Activated naive CD4-positive, alpha-beta T cell treated with anti-CD3 and anti-CD28 coated beads for 36 hours (primary cell): Measurements from ENCODE around the gene FAM78A. TPM values are rescaled to one million over a fixed set of nuclear protein-coding genes. Genes with fewer than 3 reads are reported as not detected.

Experiments
- CTCF ChIA-PET: fragments of 350-600 bp; sonication (Branson Sonifier 250); formaldehyde crosslinking; loops from one replicate; lab custom pipeline; 2021; ENCODE audit warnings: antibody characterized with exemption; lab: Charles Lee
- DNase-seq: peaks from one replicate; pipeline ENCODE4 v3.0.0-alpha.2; 2020
- H3K27ac Mint-ChIP-seq: one replicate; pipeline ENCODE4 v1.8.0; 2021; ENCODE audit warnings: mild to moderate bottlenecking, mixed read lengths
- H3K27me3 Mint-ChIP-seq: one replicate; pipeline ENCODE4 v1.8.0; 2021; ENCODE audit warnings: low read depth, mixed read lengths
- H3K36me3 Mint-ChIP-seq: one replicate; pipeline ENCODE4 v1.8.0; 2021; ENCODE audit warnings: low read depth, mixed read lengths
- H3K4me1 Mint-ChIP-seq: one replicate; pipeline ENCODE4 v1.8.0; 2021; ENCODE audit warnings: low read depth, mixed read lengths
- H3K4me3 Mint-ChIP-seq: one replicate; pipeline ENCODE4 v1.8.0; 2021; ENCODE audit warnings: mild to moderate bottlenecking, moderate library complexity, mixed read lengths
- H3K9me3 Mint-ChIP-seq: one replicate; pipeline ENCODE4 v1.8.0; 2021; ENCODE audit warnings: mixed read lengths
- intact Hi-C: fragments of 100-400 bp; cut with micrococcal nuclease; formaldehyde crosslinking; loops from one replicate; pipeline ENCODE4 v1.15.1; 2023
- total RNA-seq, 2 experiments: library from RNA; stranded (reverse); gene quantifications; one replicate each; pipeline ENCODE4 v1.2.3, GENCODE V29; 2021

Gene FAM78A
- total RNA-seq, 2 experiments from 2014 or later, result 24.1 to 24.7 TPM

DNA sequence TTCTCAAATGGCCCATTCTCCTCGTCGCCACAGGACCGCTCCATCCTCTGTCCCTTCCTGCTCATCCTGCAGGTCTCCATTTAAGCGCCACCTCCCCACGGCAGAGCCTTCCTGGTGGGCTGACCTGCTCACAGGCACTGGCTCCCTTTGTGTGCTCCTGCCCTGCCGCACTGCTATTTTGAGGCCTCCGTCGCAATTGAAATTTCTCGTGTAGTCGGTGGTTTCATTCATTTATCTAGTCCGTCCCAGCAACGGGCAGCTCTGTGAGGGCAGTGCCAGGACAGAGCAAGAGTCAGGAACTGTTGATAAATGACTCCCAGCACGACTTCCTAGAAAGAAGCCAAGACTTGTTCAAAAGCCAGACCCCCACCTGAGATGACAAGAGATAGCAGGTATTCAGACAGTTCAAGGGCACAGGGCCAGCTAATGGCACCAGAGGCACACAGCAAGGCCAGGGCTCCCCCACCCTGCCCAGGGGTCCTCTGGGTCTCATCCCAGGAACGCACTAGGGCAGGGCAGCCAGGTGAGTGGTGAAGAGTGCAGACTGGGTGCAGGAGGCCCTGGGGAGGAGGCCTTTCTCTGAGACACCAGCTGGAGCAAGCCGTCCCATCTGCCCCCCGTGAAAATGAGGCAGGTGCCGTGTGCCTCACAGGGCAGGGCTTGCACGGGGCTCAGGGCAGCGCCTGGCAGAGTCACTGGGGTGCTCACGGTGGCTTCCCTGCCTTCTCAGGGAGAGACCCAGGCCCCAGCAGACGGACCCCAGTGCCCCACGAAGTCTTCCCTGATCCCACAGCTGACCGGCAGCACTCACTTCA lies 36.9 kb downstream of the FAM78A start:
- H3K27me3 Mint-ChIP-seq, result no peaks in the 10 kb centered on the region
- H3K36me3 Mint-ChIP-seq, result peaks cover 5% of the 10 kb centered on the region
- CTCF ChIA-PET, result interaction anchor here (0.6 to 2.2 kb wide), 4 partner anchors 17 to 97 kb away, joined by 3 to 10 read pairs (median 6); no protein-coding TSS in a partner anchor
- H3K4me1 Mint-ChIP-seq, result peaks cover 22% of the 10 kb centered on the region
- intact Hi-C loops, result loop anchor here (5.0 kb wide), 1 partner anchor 98 kb away; no protein-coding TSS in a partner anchor
- no peak overlapping the region for H3K27ac Mint-ChIP-seq
- H3K9me3 Mint-ChIP-seq, result peaks cover 3% of the 10 kb centered on the region
- DNase-seq, result no peak
- peak overlapping the region; percentile 3 for H3K4me3 Mint-ChIP-seq

DNA sequence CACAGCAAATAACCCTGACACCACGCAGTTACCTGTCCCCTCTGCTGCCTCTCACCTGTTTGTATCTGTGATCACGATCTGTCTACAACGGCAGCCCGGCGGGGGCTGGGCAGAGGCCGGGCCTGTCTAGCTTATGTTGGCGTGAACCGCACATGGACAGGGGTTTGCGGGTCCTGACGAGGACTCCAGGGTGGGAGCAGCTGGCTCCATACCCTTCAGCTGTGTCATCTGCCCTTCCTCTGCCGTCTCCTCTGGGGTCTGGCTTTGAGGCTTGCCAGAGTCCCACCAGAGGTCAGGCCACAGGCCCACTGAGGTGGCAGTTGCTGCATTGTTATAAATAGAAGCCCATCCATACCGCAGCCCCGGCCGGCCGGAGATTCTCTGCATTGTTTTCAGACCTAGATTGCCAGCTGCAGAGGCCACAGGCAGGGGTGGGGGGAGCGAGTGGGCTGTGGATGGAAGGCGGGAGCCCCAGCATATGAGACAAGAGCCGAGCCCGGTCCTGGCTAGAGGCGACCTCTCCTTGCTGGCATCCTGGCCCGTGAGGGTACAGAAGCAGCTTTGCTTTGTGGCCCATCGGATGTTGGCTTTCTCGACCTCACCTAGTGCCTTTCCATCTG lies 37.8 kb downstream of the FAM78A start:
- CTCF ChIA-PET, result interaction anchor here (1.0 to 2.2 kb wide), 5 partner anchors 18 to 98 kb away, joined by 3 to 10 read pairs (median 3); no protein-coding TSS in a partner anchor
- peaks cover 31% of the 10 kb centered on the region for H3K4me1 Mint-ChIP-seq
- peak overlapping the region; percentile 66 for H3K4me3 Mint-ChIP-seq
- H3K9me3 Mint-ChIP-seq, result peaks cover 3% of the 10 kb centered on the region
- H3K36me3 Mint-ChIP-seq, result peaks cover 12% of the 10 kb centered on the region
- no peak for DNase-seq
- no peaks in the 10 kb centered on the region for H3K27me3 Mint-ChIP-seq
- peak overlapping the region; percentile 95 for H3K27ac Mint-ChIP-seq
- intact Hi-C loops, result loop anchor here (1.0 to 5.0 kb wide), 4 partner anchors 14 to 99 kb away; no protein-coding TSS in a partner anchor

DNA sequence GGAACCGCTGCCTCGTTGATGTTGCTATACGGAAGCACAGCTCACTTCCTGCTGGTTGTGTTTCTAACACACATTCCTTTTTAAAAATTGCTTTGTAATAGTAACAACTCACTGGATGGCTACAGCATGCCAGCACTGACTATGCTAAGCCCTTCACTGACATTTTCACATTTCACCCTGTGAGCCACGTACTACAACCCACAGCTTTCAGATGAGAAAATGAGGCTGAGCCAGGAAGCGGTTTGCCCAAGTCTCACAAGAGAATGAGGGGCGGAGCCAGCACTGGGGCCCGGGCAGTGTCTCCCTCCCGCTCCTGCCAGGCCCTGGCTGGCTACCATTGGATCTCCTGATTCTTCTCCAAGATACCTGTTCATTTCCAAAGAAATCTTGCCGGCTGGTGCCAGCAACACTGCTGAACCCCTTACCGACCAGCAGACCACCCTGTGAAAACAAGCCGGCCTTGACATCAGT lies 38.3 kb downstream of the FAM78A start:
- peaks cover 2% of the 10 kb centered on the region for H3K9me3 Mint-ChIP-seq
- peaks cover 15% of the 10 kb centered on the region for H3K36me3 Mint-ChIP-seq
- H3K4me1 Mint-ChIP-seq, result peaks cover 34% of the 10 kb centered on the region
- CTCF ChIA-PET, result interaction anchor here (1.0 to 2.2 kb wide), 5 partner anchors 19 to 99 kb away, joined by 3 to 10 read pairs (median 3); no protein-coding TSS in a partner anchor
- H3K27ac Mint-ChIP-seq, result peak overlapping the region; percentile 95
- no peaks in the 10 kb centered on the region for H3K27me3 Mint-ChIP-seq
- intact Hi-C loops, result loop anchor here (1.0 to 5.0 kb wide), 4 partner anchors 14 to 99 kb away; no protein-coding TSS in a partner anchor
- peak overlapping the region; percentile 66 for H3K4me3 Mint-ChIP-seq
- DNase-seq, result peak; percentile 95

DNA sequence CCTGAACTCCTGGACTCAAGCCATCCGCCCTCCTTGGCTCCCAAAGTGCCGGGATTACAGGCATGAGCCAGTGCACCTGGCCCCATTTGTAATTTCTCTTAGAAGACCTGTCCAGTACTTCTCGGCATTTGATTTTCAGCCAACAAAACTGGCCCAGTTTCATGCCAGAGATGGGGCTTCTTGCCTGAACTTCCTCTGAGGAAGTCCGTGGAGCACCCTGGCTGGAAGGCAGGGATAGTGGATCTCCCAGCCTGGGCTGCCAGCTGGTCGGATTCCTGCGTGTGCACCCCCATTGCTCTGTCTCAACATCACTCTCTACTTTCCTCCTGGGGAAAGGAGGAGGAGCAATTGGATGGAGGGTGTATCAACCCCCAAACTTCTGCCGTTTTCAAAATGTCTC lies 39.0 kb downstream of the FAM78A start:
- Mint-ChIP-seq H3K9me3 (no peaks in the 10 kb centered on the region), H3K4me1 (peaks cover 34% of the 10 kb centered on the region), H3K4me3 (peak overlapping the region; percentile 15), H3K27ac (peak overlapping the region; percentile 95), H3K36me3 (peaks cover 17% of the 10 kb centered on the region), H3K27me3 (no peaks in the 10 kb centered on the region)
- no peak for DNase-seq
- CTCF ChIA-PET, result interaction anchor here (2.0 to 2.2 kb wide), 2 partner anchors 19 to 99 kb away, joined by 8 to 10 read pairs; no protein-coding TSS in a partner anchor
- intact Hi-C loops, result loop anchor here (5.0 kb wide), 1 partner anchor 100 kb away; no protein-coding TSS in a partner anchor

DNA sequence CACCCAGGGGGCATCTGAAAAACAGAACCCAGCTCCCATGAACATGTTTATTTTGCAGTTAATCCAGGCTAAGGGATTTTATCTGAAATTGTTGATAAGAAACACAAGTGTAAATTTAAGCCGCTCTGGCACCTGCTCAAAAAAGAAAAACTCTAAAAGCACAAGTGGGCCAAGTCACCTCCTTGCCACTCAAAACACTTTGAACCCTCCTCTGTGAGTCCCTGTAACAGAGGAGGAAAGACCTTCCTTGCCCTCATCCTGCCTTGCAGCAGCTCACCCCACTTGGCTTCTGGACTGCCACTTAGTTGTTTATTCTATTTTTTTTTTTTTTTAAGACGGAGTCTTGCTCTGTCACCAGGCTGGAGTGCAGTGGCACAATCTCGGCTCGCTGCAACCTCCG lies 39.5 kb downstream of the FAM78A start:
- Mint-ChIP-seq H3K9me3 (no peaks in the 10 kb centered on the region), H3K27ac (no peak overlapping the region), H3K4me1 (peaks cover 34% of the 10 kb centered on the region), H3K4me3 (no peak overlapping the region), H3K27me3 (no peaks in the 10 kb centered on the region), H3K36me3 (peaks cover 18% of the 10 kb centered on the region)
- no peak for DNase-seq
- intact Hi-C loops, result loop anchor here (5.0 kb wide), 1 partner anchor 101 kb away; no protein-coding TSS in a partner anchor
- CTCF ChIA-PET, result interaction anchor here (0.6 kb wide), 1 partner anchor 73 kb away, joined by 3 read pairs; no protein-coding TSS in a partner anchor

DNA sequence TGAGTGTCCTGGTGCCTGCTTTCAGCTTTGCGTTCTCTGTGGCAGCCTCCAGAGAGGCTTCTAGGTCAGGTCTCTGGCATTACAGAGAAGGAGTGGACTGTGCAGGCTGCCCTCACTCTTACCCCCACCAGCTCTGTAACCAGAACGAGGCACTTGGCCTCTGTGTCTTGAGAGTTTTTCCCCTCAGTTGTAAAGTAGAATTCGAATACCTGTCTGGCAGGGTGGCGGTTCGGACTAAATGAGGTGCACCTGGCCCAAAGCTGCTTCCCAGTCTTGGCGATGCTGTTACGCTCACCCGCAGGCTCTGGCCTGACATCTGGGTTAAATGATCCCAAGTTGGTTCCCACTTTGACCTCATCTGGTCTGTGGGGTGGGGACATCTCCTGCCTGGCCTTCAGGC lies 40.1 kb downstream of the FAM78A start:
- no peaks in the 10 kb centered on the region for H3K9me3 Mint-ChIP-seq
- H3K27me3 Mint-ChIP-seq, result no peaks in the 10 kb centered on the region
- peaks cover 34% of the 10 kb centered on the region for H3K4me1 Mint-ChIP-seq
- no peak for DNase-seq
- CTCF ChIA-PET, result interaction anchor here (0.6 kb wide), 1 partner anchor 72 kb away, joined by 3 read pairs; no protein-coding TSS in a partner anchor
- H3K27ac Mint-ChIP-seq, result no peak overlapping the region
- no peak overlapping the region for H3K4me3 Mint-ChIP-seq
- intact Hi-C loops, result loop anchor here (5.0 kb wide), 1 partner anchor 101 kb away; no protein-coding TSS in a partner anchor
- peaks cover 20% of the 10 kb centered on the region for H3K36me3 Mint-ChIP-seq

DNA sequence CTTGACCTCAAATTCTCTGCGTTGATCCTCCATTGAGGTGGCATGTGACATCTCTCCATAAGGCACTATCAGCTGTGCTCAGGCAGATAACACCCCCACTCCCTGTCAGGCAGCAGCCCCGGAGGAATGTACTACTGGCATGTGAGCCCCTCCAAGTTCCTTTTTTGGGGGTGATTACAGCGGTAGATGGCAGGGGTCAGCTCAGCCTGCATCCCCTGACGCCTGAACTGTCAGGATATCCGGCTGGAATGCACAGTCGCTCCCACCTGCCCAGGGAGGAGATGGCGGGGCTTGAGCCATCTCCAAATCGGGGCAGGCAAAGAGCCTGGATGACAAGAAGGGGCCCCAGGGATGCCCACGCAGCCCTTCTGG lies 40.8 kb downstream of the FAM78A start:
- Mint-ChIP-seq H3K27me3 (no peaks in the 10 kb centered on the region), H3K4me3 (no peak overlapping the region), H3K27ac (no peak overlapping the region), H3K4me1 (peaks cover 34% of the 10 kb centered on the region), H3K9me3 (no peaks in the 10 kb centered on the region), H3K36me3 (peaks cover 20% of the 10 kb centered on the region)
- CTCF ChIA-PET, result interaction anchor here (0.8 kb wide), 1 partner anchor 16 kb away, joined by 3 read pairs; no protein-coding TSS in a partner anchor
- no peak for DNase-seq
- intact Hi-C loops, result loop anchor here (5.0 kb wide), 1 partner anchor 102 kb away; no protein-coding TSS in a partner anchor

DNA sequence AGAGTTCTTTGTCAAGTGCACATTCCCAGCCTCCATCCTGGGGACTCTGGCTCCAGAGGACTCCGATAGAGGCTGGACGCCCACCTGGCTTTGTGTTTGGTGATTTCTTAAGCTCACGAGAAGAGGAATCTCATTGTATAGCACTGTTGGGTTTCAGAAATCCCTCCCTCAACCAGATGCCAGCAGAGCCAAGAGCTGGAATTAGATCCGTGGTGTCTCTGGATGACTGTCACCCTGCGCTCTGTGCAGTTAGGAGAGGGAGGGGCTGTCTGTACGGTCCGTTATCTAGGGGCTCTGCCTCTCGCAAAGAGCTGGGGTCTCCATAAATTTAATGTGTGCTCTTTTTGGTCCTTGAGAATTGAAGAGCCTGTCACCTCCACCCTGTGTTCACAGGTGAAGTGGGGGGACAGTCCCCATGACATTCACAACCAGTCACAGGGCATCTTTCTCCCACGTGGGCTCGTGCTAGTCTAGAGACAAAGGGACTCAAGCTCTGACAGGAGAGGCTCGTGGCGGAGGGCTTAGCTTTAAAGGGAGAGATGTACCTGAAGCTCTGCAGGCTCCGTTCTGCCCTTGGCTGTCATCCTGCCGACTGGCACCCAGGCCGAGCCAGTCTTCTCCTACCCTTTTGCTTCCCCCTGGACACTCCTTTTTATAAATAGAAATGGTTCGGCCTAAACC lies 41.4 kb downstream of the FAM78A start:
- H3K27me3 Mint-ChIP-seq, result no peaks in the 10 kb centered on the region
- H3K27ac Mint-ChIP-seq, result no peak overlapping the region
- CTCF ChIA-PET, result interaction anchor here (0.8 kb wide), 1 partner anchor 16 kb away, joined by 3 read pairs; no protein-coding TSS in a partner anchor
- H3K36me3 Mint-ChIP-seq, result peaks cover 24% of the 10 kb centered on the region
- peaks cover 34% of the 10 kb centered on the region for H3K4me1 Mint-ChIP-seq
- intact Hi-C loops, result loop anchor here (5.0 kb wide), 1 partner anchor 102 kb away; no protein-coding TSS in a partner anchor
- H3K9me3 Mint-ChIP-seq, result no peaks in the 10 kb centered on the region
- no peak for DNase-seq
- H3K4me3 Mint-ChIP-seq, result no peak overlapping the region

DNA sequence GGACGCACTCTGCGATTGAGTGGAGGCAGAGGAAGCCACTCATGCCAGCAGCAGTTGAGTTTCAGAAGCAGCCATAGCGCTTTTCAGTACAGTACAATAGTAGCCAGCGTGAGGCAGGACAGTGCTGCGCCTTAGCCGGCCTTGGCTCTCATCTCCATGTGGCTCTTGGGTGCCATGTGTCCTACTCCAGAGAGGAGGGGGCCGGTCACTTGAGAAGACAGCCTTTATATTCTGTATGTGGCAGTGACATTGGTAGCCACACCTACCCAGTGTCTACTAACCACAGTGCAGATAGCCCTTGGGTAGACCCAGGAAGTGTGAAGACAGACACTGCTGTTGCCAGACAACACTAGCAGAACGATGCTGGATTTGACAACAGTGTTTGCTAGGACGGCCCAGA lies 42.3 kb downstream of the FAM78A start:
- Mint-ChIP-seq H3K27ac (peak overlapping the region; percentile 68), H3K27me3 (no peaks in the 10 kb centered on the region), H3K4me1 (peaks cover 31% of the 10 kb centered on the region), H3K9me3 (no peaks in the 10 kb centered on the region), H3K4me3 (no peak overlapping the region), H3K36me3 (peaks cover 28% of the 10 kb centered on the region)
- intact Hi-C loops, result no loop called here
- DNase-seq, result no peak
- CTCF ChIA-PET, result no interaction called here

DNA sequence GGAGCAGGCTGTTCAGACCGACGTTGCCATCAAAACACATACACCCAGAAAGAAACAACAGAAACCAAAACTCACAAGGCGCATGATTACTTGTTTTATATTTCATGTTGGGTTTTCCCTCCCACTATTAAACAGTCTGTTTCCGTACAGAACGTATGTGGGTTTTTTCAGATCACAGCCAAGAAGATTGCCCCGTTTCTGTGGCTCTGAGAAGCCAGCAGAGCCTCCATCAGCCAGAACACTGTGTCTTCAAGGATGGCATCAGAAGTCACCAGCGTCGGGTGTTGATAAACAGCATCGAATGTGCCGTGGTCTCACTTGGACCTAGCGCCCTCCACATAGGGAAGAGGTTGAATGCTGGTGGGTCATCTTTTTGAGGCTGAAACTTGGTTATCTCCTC lies 42.8 kb downstream of the FAM78A start:
- Mint-ChIP-seq H3K36me3 (peaks cover 28% of the 10 kb centered on the region), H3K27me3 (no peaks in the 10 kb centered on the region), H3K4me1 (peaks cover 28% of the 10 kb centered on the region), H3K9me3 (no peaks in the 10 kb centered on the region), H3K4me3 (no peak overlapping the region), H3K27ac (peak overlapping the region; percentile 68)
- intact Hi-C loops, result no loop called here
- CTCF ChIA-PET, result no interaction called here
- DNase-seq, result no peak

DNA sequence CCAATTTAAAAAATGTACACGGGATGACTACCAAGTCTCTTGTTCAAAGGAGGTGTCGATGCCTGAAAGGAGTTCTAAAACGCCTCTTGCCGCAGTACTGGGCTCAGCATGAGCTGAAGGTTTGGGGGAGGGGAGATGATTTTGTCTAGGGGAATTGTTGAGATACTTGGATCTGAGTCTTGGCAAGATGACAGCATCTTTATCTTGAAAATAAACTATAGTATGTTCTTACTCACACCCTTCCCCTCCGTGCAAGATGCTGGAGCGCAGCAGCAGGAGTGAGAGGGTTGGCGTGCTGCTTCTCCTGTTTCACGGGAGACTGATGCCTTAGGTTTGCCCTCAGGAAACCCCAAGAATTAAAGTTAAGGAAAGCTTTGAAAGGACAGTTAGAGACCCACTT lies 47.3 kb downstream of the FAM78A start:
- Mint-ChIP-seq H3K27ac (no peak overlapping the region), H3K27me3 (no peaks in the 10 kb centered on the region), H3K4me3 (no peak overlapping the region), H3K4me1 (peaks cover 10% of the 10 kb centered on the region), H3K36me3 (peaks cover 25% of the 10 kb centered on the region), H3K9me3 (no peaks in the 10 kb centered on the region)
- DNase-seq, result no peak
- intact Hi-C loops, result no loop called here
- CTCF ChIA-PET, result interaction anchor here (1.2 to 1.3 kb wide), 2 partner anchors 19 to 107 kb away, joined by 3 to 4 read pairs; no protein-coding TSS in a partner anchor
